Measurements from ENCODE around the gene SLC25A33.

- TF ChIP-seq KLF1 (tag by site-specific recombination; IDR thresholded peaks at IDR 0.05) (no peak; the same call in 1 of the 2 replicates), ZNF670 (tag by site-specific recombination; IDR thresholded peaks at IDR 0.05; ENCODE audit: low read depth) (no peak), ZNF501 (tag by site-specific recombination; IDR thresholded peaks at IDR 0.05) (peak; percentile 91), ZNF433 (tag by site-specific recombination; IDR thresholded peaks at IDR 0.05; ENCODE audit: low read depth) (no peak), ZNF146 (tag by site-specific recombination; IDR thresholded peaks at IDR 0.05) (peak; percentile 3; the same call in 1 of the 2 replicates), ZNF391 (tag by site-specific recombination; IDR thresholded peaks at IDR 0.05; ENCODE audit: borderline replicate concordance, low read depth) (peak; percentile 59; the same call in 1 of the 2 replicates), ZBTB7A (tag by site-specific recombination; IDR thresholded peaks at IDR 0.05; ENCODE audit: low read depth) (no peak)
- TF ChIP-seq, protein P1, sequence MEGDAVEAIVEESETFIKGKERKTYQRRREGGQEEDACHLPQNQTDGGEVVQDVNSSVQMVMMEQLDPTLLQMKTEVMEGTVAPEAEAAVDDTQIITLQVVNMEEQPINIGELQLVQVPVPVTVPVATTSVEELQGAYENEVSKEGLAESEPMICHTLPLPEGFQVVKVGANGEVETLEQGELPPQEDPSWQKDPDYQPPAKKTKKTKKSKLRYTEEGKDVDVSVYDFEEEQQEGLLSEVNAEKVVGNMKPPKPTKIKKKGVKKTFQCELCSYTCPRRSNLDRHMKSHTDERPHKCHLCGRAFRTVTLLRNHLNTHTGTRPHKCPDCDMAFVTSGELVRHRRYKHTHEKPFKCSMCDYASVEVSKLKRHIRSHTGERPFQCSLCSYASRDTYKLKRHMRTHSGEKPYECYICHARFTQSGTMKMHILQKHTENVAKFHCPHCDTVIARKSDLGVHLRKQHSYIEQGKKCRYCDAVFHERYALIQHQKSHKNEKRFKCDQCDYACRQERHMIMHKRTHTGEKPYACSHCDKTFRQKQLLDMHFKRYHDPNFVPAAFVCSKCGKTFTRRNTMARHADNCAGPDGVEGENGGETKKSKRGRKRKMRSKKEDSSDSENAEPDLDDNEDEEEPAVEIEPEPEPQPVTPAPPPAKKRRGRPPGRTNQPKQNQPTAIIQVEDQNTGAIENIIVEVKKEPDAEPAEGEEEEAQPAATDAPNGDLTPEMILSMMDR (tag by site-specific recombination; IDR thresholded peaks at IDR 0.05): peak; percentile 95
- TF ChIP-seq, protein P2, sequence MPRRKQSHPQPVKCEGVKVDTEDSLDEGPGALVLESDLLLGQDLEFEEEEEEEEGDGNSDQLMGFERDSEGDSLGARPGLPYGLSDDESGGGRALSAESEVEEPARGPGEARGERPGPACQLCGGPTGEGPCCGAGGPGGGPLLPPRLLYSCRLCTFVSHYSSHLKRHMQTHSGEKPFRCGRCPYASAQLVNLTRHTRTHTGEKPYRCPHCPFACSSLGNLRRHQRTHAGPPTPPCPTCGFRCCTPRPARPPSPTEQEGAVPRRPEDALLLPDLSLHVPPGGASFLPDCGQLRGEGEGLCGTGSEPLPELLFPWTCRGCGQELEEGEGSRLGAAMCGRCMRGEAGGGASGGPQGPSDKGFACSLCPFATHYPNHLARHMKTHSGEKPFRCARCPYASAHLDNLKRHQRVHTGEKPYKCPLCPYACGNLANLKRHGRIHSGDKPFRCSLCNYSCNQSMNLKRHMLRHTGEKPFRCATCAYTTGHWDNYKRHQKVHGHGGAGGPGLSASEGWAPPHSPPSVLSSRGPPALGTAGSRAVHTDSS (tag by site-specific recombination; IDR thresholded peaks at IDR 0.05): peak; percentile 33; the same call in 1 of the 2 replicates
These were observed 44.1 kb upstream of the SLC25A33 start for GRCh38 chr1:9494936-9495758.

Measured in HEK293 (cell line).